Measurements from ENCODE around the gene BEX5.
"Not testable (repeated sequence)": the region's sequence is repeated elsewhere in the genome, so short reads cannot be mapped to it uniquely, and the experiment has no call there.

Gene BEX5

GRCh38 chrX:102154218-102154860 lies 1.4 kb downstream of the BEX5 start:
- Histone ChIP-seq H3K9me3 (replicated peaks in 1 of 2; ENCODE audit: control insufficient read depth in 2 of 2, insufficient read depth in 1 of 2, low read depth in 1 of 2, low read length in 2 of 2) (no peaks in the 10 kb centered on the region), H2BK5ac (ENCODE audit: low read length) (no peak overlapping the region), H2BK15ac (ENCODE audit: low read length) (no peak overlapping the region), H3K4me3 (ENCODE audit: low read length in 2 of 2) (no peak overlapping the region), H2BK120ac (ENCODE audit: low read depth, low read length) (no peak overlapping the region), H3K27ac (replicated peaks; ENCODE audit: low read length) (no peak overlapping the region), H3K14ac (ENCODE audit: low read length) (no peak overlapping the region), H4K8ac (ENCODE audit: low read depth, low read length) (no peak overlapping the region), H3K4ac (ENCODE audit: low read length) (no peak overlapping the region), H4K91ac (ENCODE audit: low read depth, low read length, poor library complexity) (no peak overlapping the region), H3K4me2 (ENCODE audit: insufficient read depth, low read length, poor library complexity, severe bottlenecking) (peak overlapping the region; percentile 11), H3K18ac (ENCODE audit: low read length) (no peak overlapping the region), H3K23ac (ENCODE audit: low read depth, low read length, poor library complexity) (no peak overlapping the region), H2AFZ (ENCODE audit: low read length) (no peak overlapping the region), H3K9ac (ENCODE audit: low read depth, low read length, poor library complexity) (no peak overlapping the region), H3K27me3 (ENCODE audit: control insufficient read depth in 3 of 3, insufficient read depth in 3 of 3, low read depth in 1 of 3, low read length in 3 of 3) (no peaks in the 10 kb centered on the region), H2AK5ac (ENCODE audit: low read depth, low read length) (no peak overlapping the region), H3K79me1 (ENCODE audit: low read depth, low read length) (no peaks in the 10 kb centered on the region), H3K4me1 (ENCODE audit: control insufficient read depth in 2 of 2, insufficient read depth in 1 of 2, low read depth in 1 of 2, low read length in 2 of 2) (no peaks in the 10 kb centered on the region), H2BK12ac (ENCODE audit: low read length) (no peak overlapping the region), H3K36me3 (replicated peaks in 1 of 2; ENCODE audit: control insufficient read depth in 2 of 2, insufficient read depth in 2 of 2, low read length in 2 of 2) (no peaks in the 10 kb centered on the region)
- no peak for DNase-seq (ENCODE audit: low spot score)
- no CpG with 5 or more reads among the region's 11 CpGs for WGBS, 2 donors (ENCODE audit: extremely low coverage in 2 of 2, insufficient read length in 2 of 2, insufficient replicate concordance in 1 of 2)

GRCh38 chrX:102142274-102142673 lies 13.5 kb downstream of the BEX5 start, which contains the start of gene TCEAL6:
Gene TCEAL6, minus strand, starts transcription at chrX:102142481.
- H3K79me1 ChIP-seq (ENCODE audit: low read depth, low read length); H2BK15ac ChIP-seq (ENCODE audit: low read length); H3K9ac ChIP-seq (ENCODE audit: low read depth, low read length, poor library complexity); H2BK5ac ChIP-seq (ENCODE audit: low read length); H3K4me2 ChIP-seq (ENCODE audit: insufficient read depth, low read length, poor library complexity, severe bottlenecking); H2BK120ac ChIP-seq (ENCODE audit: low read depth, low read length); H4K8ac ChIP-seq (ENCODE audit: low read depth, low read length); H3K4me3 ChIP-seq (ENCODE audit: low read length in 2 of 2); H3K27ac ChIP-seq (replicated peaks; ENCODE audit: low read length); H3K27me3 ChIP-seq (ENCODE audit: control insufficient read depth in 3 of 3, insufficient read depth in 3 of 3, low read depth in 1 of 3, low read length in 3 of 3); H3K14ac ChIP-seq (ENCODE audit: low read length); H3K4ac ChIP-seq (ENCODE audit: low read length); H2AK5ac ChIP-seq (ENCODE audit: low read depth, low read length); H3K18ac ChIP-seq (ENCODE audit: low read length); H3K23ac ChIP-seq (ENCODE audit: low read depth, low read length, poor library complexity); H4K91ac ChIP-seq (ENCODE audit: low read depth, low read length, poor library complexity); H3K4me1 ChIP-seq (ENCODE audit: control insufficient read depth in 2 of 2, insufficient read depth in 1 of 2, low read depth in 1 of 2, low read length in 2 of 2); DNase-seq (ENCODE audit: low spot score); H3K9me3 ChIP-seq (replicated peaks in 1 of 2; ENCODE audit: control insufficient read depth in 2 of 2, insufficient read depth in 1 of 2, low read depth in 1 of 2, low read length in 2 of 2); H2BK12ac ChIP-seq (ENCODE audit: low read length); H3K36me3 ChIP-seq (replicated peaks in 1 of 2; ENCODE audit: control insufficient read depth in 2 of 2, insufficient read depth in 2 of 2, low read length in 2 of 2); H2AFZ ChIP-seq (ENCODE audit: low read length): not testable (repeated sequence)
- WGBS, 2 donors (ENCODE audit: extremely low coverage in 2 of 2, insufficient read length in 2 of 2, insufficient replicate concordance in 1 of 2), result no CpG with 5 or more reads among the region's 31 CpGs

- not testable (repeated sequence) for H3K4me3 ChIP-seq (ENCODE audit: low read length in 2 of 2); H4K91ac ChIP-seq (ENCODE audit: low read depth, low read length, poor library complexity); H3K36me3 ChIP-seq (replicated peaks in 1 of 2; ENCODE audit: control insufficient read depth in 2 of 2, insufficient read depth in 2 of 2, low read length in 2 of 2); H3K27me3 ChIP-seq (ENCODE audit: control insufficient read depth in 3 of 3, insufficient read depth in 3 of 3, low read depth in 1 of 3, low read length in 3 of 3); H2BK15ac ChIP-seq (ENCODE audit: low read length); H3K4me2 ChIP-seq (ENCODE audit: insufficient read depth, low read length, poor library complexity, severe bottlenecking); H2AK5ac ChIP-seq (ENCODE audit: low read depth, low read length); H3K4me1 ChIP-seq (ENCODE audit: control insufficient read depth in 2 of 2, insufficient read depth in 1 of 2, low read depth in 1 of 2, low read length in 2 of 2); DNase-seq (ENCODE audit: low spot score); H3K4ac ChIP-seq (ENCODE audit: low read length); H3K14ac ChIP-seq (ENCODE audit: low read length); H3K27ac ChIP-seq (replicated peaks; ENCODE audit: low read length); H2BK120ac ChIP-seq (ENCODE audit: low read depth, low read length); H3K9ac ChIP-seq (ENCODE audit: low read depth, low read length, poor library complexity); H4K8ac ChIP-seq (ENCODE audit: low read depth, low read length); H2AFZ ChIP-seq (ENCODE audit: low read length); H2BK12ac ChIP-seq (ENCODE audit: low read length); H3K9me3 ChIP-seq (replicated peaks in 1 of 2; ENCODE audit: control insufficient read depth in 2 of 2, insufficient read depth in 1 of 2, low read depth in 1 of 2, low read length in 2 of 2); H3K18ac ChIP-seq (ENCODE audit: low read length); H2BK5ac ChIP-seq (ENCODE audit: low read length); H3K79me1 ChIP-seq (ENCODE audit: low read depth, low read length); H3K23ac ChIP-seq (ENCODE audit: low read depth, low read length, poor library complexity)
- WGBS, 2 donors (ENCODE audit: extremely low coverage in 2 of 2, insufficient read length in 2 of 2, insufficient replicate concordance in 1 of 2), result no CpG with 5 or more reads among the region's 19 CpGs
Measured at GRCh38 chrX:102141631-102142030, 14.1 kb downstream of the BEX5 start.

GRCh38 chrX:102140876-102141275 lies 14.9 kb downstream of the BEX5 start:
- H2BK5ac ChIP-seq (ENCODE audit: low read length); H2BK15ac ChIP-seq (ENCODE audit: low read length); H3K4me3 ChIP-seq (ENCODE audit: low read length in 2 of 2); H2BK12ac ChIP-seq (ENCODE audit: low read length); H2AK5ac ChIP-seq (ENCODE audit: low read depth, low read length); H3K27me3 ChIP-seq (ENCODE audit: control insufficient read depth in 3 of 3, insufficient read depth in 3 of 3, low read depth in 1 of 3, low read length in 3 of 3); H3K9ac ChIP-seq (ENCODE audit: low read depth, low read length, poor library complexity); H3K18ac ChIP-seq (ENCODE audit: low read length); H3K14ac ChIP-seq (ENCODE audit: low read length); H3K23ac ChIP-seq (ENCODE audit: low read depth, low read length, poor library complexity); H3K9me3 ChIP-seq (replicated peaks in 1 of 2; ENCODE audit: control insufficient read depth in 2 of 2, insufficient read depth in 1 of 2, low read depth in 1 of 2, low read length in 2 of 2); H3K79me1 ChIP-seq (ENCODE audit: low read depth, low read length); H3K4ac ChIP-seq (ENCODE audit: low read length); DNase-seq (ENCODE audit: low spot score); H3K4me1 ChIP-seq (ENCODE audit: control insufficient read depth in 2 of 2, insufficient read depth in 1 of 2, low read depth in 1 of 2, low read length in 2 of 2); H3K27ac ChIP-seq (replicated peaks; ENCODE audit: low read length); H3K4me2 ChIP-seq (ENCODE audit: insufficient read depth, low read length, poor library complexity, severe bottlenecking); H3K36me3 ChIP-seq (replicated peaks in 1 of 2; ENCODE audit: control insufficient read depth in 2 of 2, insufficient read depth in 2 of 2, low read length in 2 of 2); H4K91ac ChIP-seq (ENCODE audit: low read depth, low read length, poor library complexity); H4K8ac ChIP-seq (ENCODE audit: low read depth, low read length); H2BK120ac ChIP-seq (ENCODE audit: low read depth, low read length); H2AFZ ChIP-seq (ENCODE audit: low read length): not testable (repeated sequence)
- WGBS, 2 donors (ENCODE audit: extremely low coverage in 2 of 2, insufficient read length in 2 of 2, insufficient replicate concordance in 1 of 2), result no CpG with 5 or more reads among the region's 16 CpGs
